ENCODE results near the gene CAST. TPM values are rescaled to one million over a fixed set of nuclear protein-coding genes. Genes with fewer than 3 reads are reported as not detected.

The CAST gene
- total RNA-seq, 2 experiments from 2014 or later = 40.5 to 90.1 TPM

- POLR2A ChIA-PET = interaction anchor here (0.8 to 3.3 kb wide), 4 partner anchors 8 to 11 kb away, joined by 3 to 15 read pairs (median 6); no protein-coding TSS in a partner anchor
- CTCF ChIA-PET (ENCODE audit: unreplicated experiment) = no interaction called here
- Histone ChIP-seq H2AFZ (ENCODE audit: low read length) (no peak overlapping the region), H3K27ac (ENCODE audit: low read depth, low read length, poor library complexity, severe bottlenecking) (no peak overlapping the region), H4K20me1 (ENCODE audit: insufficient read depth, low read length) (no peaks in the 10 kb centered on the region), H3K36me3 (ENCODE audit: insufficient read depth, low read length) (no peaks in the 10 kb centered on the region), H3K4me2 (ENCODE audit: low read length) (no peak overlapping the region), H3K9me2 (ENCODE audit: insufficient read depth, low read length) (no peaks in the 10 kb centered on the region), H3K79me2 (ENCODE audit: insufficient read depth, low read depth, low read length) (no peaks in the 10 kb centered on the region), H3K9me3 (ENCODE audit: low read length) (no peaks in the 10 kb centered on the region), H3K4me3 (ENCODE audit: low read depth, low read length, poor library complexity, severe bottlenecking) (no peak overlapping the region), H3K4me1 (ENCODE audit: insufficient read depth, low read length, poor library complexity, severe bottlenecking) (no peaks in the 10 kb centered on the region)
- TF ChIP-seq EZH2phosphoT487 (IDR thresholded peaks at IDR 0.05; ENCODE audit: borderline replicate concordance, low read depth, low read length) = no peak
- no peak for TF ChIP-seq CTCF (conservative IDR thresholded peaks at IDR 0.05; ENCODE audit: low read length)
- intact Hi-C loops (cut with micrococcal nuclease; ENCODE audit: unreplicated experiment) = loop anchor here (5.0 kb wide), 1 partner anchor 113 kb away; no protein-coding TSS in a partner anchor
- no TSS peak for BruUV-seq (replicated peaks)
- DNase-seq (ENCODE audit: low spot score) = no peak
Measured at GRCh38 chr5:96725257-96725656, 63.1 kb downstream of the CAST start.

- DNase-seq (ENCODE audit: low spot score) = no peak
- POLR2A ChIA-PET = interaction anchor here (0.6 kb wide), 1 partner anchor 66 kb away, joined by 3 read pairs; no protein-coding TSS in a partner anchor
- Histone ChIP-seq H3K9me3 (ENCODE audit: low read length) (no peaks in the 10 kb centered on the region), H3K79me2 (ENCODE audit: insufficient read depth, low read depth, low read length) (no peaks in the 10 kb centered on the region), H3K27ac (ENCODE audit: low read depth, low read length, poor library complexity, severe bottlenecking) (no peak overlapping the region), H3K4me2 (ENCODE audit: low read length) (no peak overlapping the region), H4K20me1 (ENCODE audit: insufficient read depth, low read length) (no peaks in the 10 kb centered on the region), H3K4me1 (ENCODE audit: insufficient read depth, low read length, poor library complexity, severe bottlenecking) (no peaks in the 10 kb centered on the region), H3K9me2 (ENCODE audit: insufficient read depth, low read length) (no peaks in the 10 kb centered on the region), H2AFZ (ENCODE audit: low read length) (no peak overlapping the region), H3K4me3 (ENCODE audit: low read depth, low read length, poor library complexity, severe bottlenecking) (no peak overlapping the region), H3K36me3 (ENCODE audit: insufficient read depth, low read length) (no peaks in the 10 kb centered on the region)
- intact Hi-C loops (cut with micrococcal nuclease; ENCODE audit: unreplicated experiment) = loop anchor here (5.0 kb wide), 1 partner anchor 115 kb away; no protein-coding TSS in a partner anchor
- no TSS peak for BruUV-seq (replicated peaks)
- CTCF ChIA-PET (ENCODE audit: unreplicated experiment) = no interaction called here
- TF ChIP-seq CTCF (conservative IDR thresholded peaks at IDR 0.05; ENCODE audit: low read length) = no peak
- no peak for TF ChIP-seq EZH2phosphoT487 (IDR thresholded peaks at IDR 0.05; ENCODE audit: borderline replicate concordance, low read depth, low read length)
Measured at GRCh38 chr5:96726802-96727201, 64.6 kb downstream of the CAST start.

GRCh38 chr5:96729156-96729555, 67.0 kb downstream of the CAST start:
- Histone ChIP-seq H3K4me1 (ENCODE audit: insufficient read depth, low read length, poor library complexity, severe bottlenecking) (peaks cover 4% of the 10 kb centered on the region), H3K4me2 (ENCODE audit: low read length) (no peak overlapping the region), H3K27ac (ENCODE audit: low read depth, low read length, poor library complexity, severe bottlenecking) (no peak overlapping the region), H3K4me3 (ENCODE audit: low read depth, low read length, poor library complexity, severe bottlenecking) (no peak overlapping the region), H2AFZ (ENCODE audit: low read length) (no peak overlapping the region), H3K79me2 (ENCODE audit: insufficient read depth, low read depth, low read length) (no peaks in the 10 kb centered on the region), H4K20me1 (ENCODE audit: insufficient read depth, low read length) (no peaks in the 10 kb centered on the region), H3K9me3 (ENCODE audit: low read length) (no peaks in the 10 kb centered on the region), H3K36me3 (ENCODE audit: insufficient read depth, low read length) (no peaks in the 10 kb centered on the region), H3K9me2 (ENCODE audit: insufficient read depth, low read length) (no peaks in the 10 kb centered on the region)
- CTCF ChIA-PET (ENCODE audit: unreplicated experiment) = no interaction called here
- POLR2A ChIA-PET = interaction anchor here (1.0 kb wide), 1 partner anchor 20 kb away, joined by 3 read pairs; no protein-coding TSS in a partner anchor
- intact Hi-C loops (cut with micrococcal nuclease; ENCODE audit: unreplicated experiment) = loop anchor here (5.0 kb wide), 1 partner anchor 117 kb away; no protein-coding TSS in a partner anchor
- no TSS peak for BruUV-seq (replicated peaks)
- DNase-seq (ENCODE audit: low spot score) = no peak
- no peak for TF ChIP-seq EZH2phosphoT487 (IDR thresholded peaks at IDR 0.05; ENCODE audit: borderline replicate concordance, low read depth, low read length)
- TF ChIP-seq CTCF (conservative IDR thresholded peaks at IDR 0.05; ENCODE audit: low read length) = peak; percentile 72

All from OCI-LY7 (cell line).